H1 (cell line): ENCODE data around the gene ITM2B. TPM values are rescaled to one million over a fixed set of nuclear protein-coding genes. Genes with fewer than 3 reads are reported as not detected.

ENCODE experiments used
- CTCF ChIA-PET: fragments of 300-600 bp; sonication (Branson Sonifier 250); formaldehyde crosslinking; loops from one replicate; lab custom pipeline; 2021; ENCODE audit not compliant: partially characterized antibody; lab: Charles Lee
- POLR2A ChIA-PET: fragments of 300-600 bp; sonication (Branson Sonifier 250); formaldehyde crosslinking; loops from one replicate; lab custom pipeline; 2021; ENCODE audit warnings: inconsistent platforms; ENCODE audit not compliant: partially characterized antibody; lab: Charles Lee
- DNase-seq, 2 experiments: peaks; one replicate each; pipeline versions ENCODE4 v3.0.0 to v3.0.0-alpha.2; 2010 to 2022; ENCODE audit warnings: low spot score in 2 of 2, low read depth in 1 of 2, mixed read lengths in 1 of 2
- FAIRE-seq: peaks from 2 replicates; lab custom pipeline; 2011; peaks lifted over from hg19 to GRCh38; lab: Jason Lieb, UNC
- H2AFZ ChIP-seq: 2 replicates; pipeline ENCODE4 v1.8.1; 2012; ENCODE audit warnings: low read length, inconsistent platforms
- H2AK5ac ChIP-seq: 2 replicates; pipeline ENCODE4 v1.6.1; 2013; ENCODE audit warnings: low read depth, low read length
- H2BK120ac ChIP-seq: replicated peaks from 2 replicates; pipeline ENCODE3; 2013; ENCODE audit warnings: low read depth, low read length, inconsistent platforms
- H2BK12ac ChIP-seq: 2 replicates; pipeline ENCODE4 v1.6.1; 2013; ENCODE audit warnings: low read depth, low read length
- H2BK15ac ChIP-seq: 2 replicates; pipeline ENCODE4 v1.6.1; 2013; ENCODE audit warnings: low read length
- H2BK20ac ChIP-seq: 2 replicates; pipeline ENCODE4 v1.6.1; 2013; ENCODE audit warnings: low read length
- H2BK5ac ChIP-seq: 2 replicates; pipeline ENCODE4 v1.6.1; 2013; ENCODE audit warnings: low read depth, low read length
- H3K14ac ChIP-seq: 2 replicates; pipeline ENCODE4 v1.6.1; 2013; ENCODE audit warnings: inconsistent platforms; ENCODE audit not compliant: insufficient read length
- H3K18ac ChIP-seq: 2 replicates; pipeline ENCODE4 v1.6.1; 2013; ENCODE audit warnings: low read length; ENCODE audit errors: extremely low read depth
- H3K23ac ChIP-seq: 2 replicates; pipeline ENCODE4 v1.6.1; 2013; ENCODE audit warnings: inconsistent platforms; ENCODE audit not compliant: insufficient read length
- H3K23me2 ChIP-seq: 2 replicates; pipeline ENCODE4 v1.6.1; 2013; ENCODE audit warnings: low read depth, low read length
- H3K27ac ChIP-seq: 2 replicates; pipeline ENCODE4 v1.6.1; 2011; ENCODE audit warnings: low read depth, low read length, inconsistent platforms
- H3K27me3 ChIP-seq, 4 experiments: replicated peaks in 1 of 4; 1 replicate in 1 of 4; 2 replicates in 3 of 4; pipeline versions ENCODE4 v1.6.1 to v1.8.1; 2011 to 2013; ENCODE audit warnings: low read length in 3 of 4, mild to moderate bottlenecking in 3 of 4, inconsistent platforms in 2 of 4, mixed read lengths in 2 of 4, moderate library complexity in 1 of 4; ENCODE audit not compliant: control insufficient read depth in 3 of 4, insufficient read depth in 3 of 4; ENCODE audit errors: extremely low read depth in 1 of 4
- H3K36me3 ChIP-seq, 4 experiments: 2 replicates each; pipeline versions ENCODE4 v1.6.1 to v1.8.1; 2011 to 2013; ENCODE audit warnings: mild to moderate bottlenecking in 4 of 4, low read length in 3 of 4, moderate library complexity in 2 of 4, control low read depth in 1 of 4, inconsistent platforms in 1 of 4; ENCODE audit not compliant: insufficient read depth in 4 of 4, control insufficient read depth in 2 of 4
- H3K4ac ChIP-seq: replicated peaks from 2 replicates; pipeline ENCODE3; 2013; ENCODE audit warnings: low read length, low read depth, mixed read lengths, inconsistent platforms; ENCODE audit not compliant: insufficient read length
- H3K4me1 ChIP-seq, 4 experiments: replicated peaks in 1 of 4; 1 replicate in 1 of 4; 2 replicates in 3 of 4; pipeline versions ENCODE4 v1.6.1 to v1.8.1; 2011 to 2013; ENCODE audit warnings: low read length in 3 of 4, inconsistent platforms in 2 of 4, mixed read lengths in 1 of 4; ENCODE audit not compliant: insufficient read depth in 4 of 4, control insufficient read depth in 3 of 4
- H3K4me2 ChIP-seq, 2 experiments: 2 replicates each; pipeline versions ENCODE4 v1.6.1 to v1.8.1; 2011 to 2013; ENCODE audit warnings: low read depth in 2 of 2, low read length in 2 of 2, control low read depth in 1 of 2, inconsistent platforms in 1 of 2, mild to moderate bottlenecking in 1 of 2; ENCODE audit not compliant: insufficient read depth in 1 of 2
- H3K4me3 ChIP-seq, 4 experiments: fragments of 200-600, 300-600 bp in 1 of 4; sonication (generic), shearing (Covaris generic), sonication (Bioruptor Twin) in 1 of 4; 2 replicates each; pipeline versions ENCODE4 v1.5.1 to v1.8.1; 2011 to 2016; ENCODE audit warnings: low read length in 4 of 4, low read depth in 3 of 4, control low read depth in 2 of 4, inconsistent platforms in 2 of 4, mild to moderate bottlenecking in 2 of 4, mixed read lengths in 1 of 4, moderate library complexity in 1 of 4; ENCODE audit not compliant: insufficient read depth in 2 of 4; ENCODE audit errors: extremely low read depth in 1 of 4
- H3K56ac ChIP-seq: replicated peaks from 2 replicates; pipeline ENCODE3; 2013; ENCODE audit warnings: low read depth, mild to moderate bottlenecking, mixed read lengths, low read length, inconsistent platforms; ENCODE audit not compliant: insufficient read length
- H3K79me1 ChIP-seq: 2 replicates; pipeline ENCODE4 v1.6.1; 2013; ENCODE audit warnings: low read depth, low read length, control low read depth
- H3K79me2 ChIP-seq, 2 experiments: 2 replicates each; pipeline versions ENCODE4 v1.6.1 to v1.8.1; 2012 to 2013; ENCODE audit warnings: low read length in 2 of 2, mild to moderate bottlenecking in 2 of 2, inconsistent platforms in 1 of 2; ENCODE audit not compliant: insufficient read depth in 2 of 2, control insufficient read depth in 1 of 2
- H3K9ac ChIP-seq, 4 experiments: replicated peaks in 1 of 4; 1 replicate in 1 of 4; 2 replicates in 3 of 4; pipeline versions ENCODE4 v1.6.1 to v1.8.1; 2011 to 2013; ENCODE audit warnings: low read depth in 3 of 4, low read length in 3 of 4, control low read depth in 2 of 4, mild to moderate bottlenecking in 2 of 4, moderate library complexity in 2 of 4, inconsistent platforms in 1 of 4; ENCODE audit errors: extremely low read depth in 1 of 4
- H3K9me3 ChIP-seq, 2 experiments: 2 replicates each; pipeline versions ENCODE4 v1.6.1 to v1.8.1; 2012 to 2013; ENCODE audit warnings: mild to moderate bottlenecking in 2 of 2, moderate library complexity in 2 of 2, control low read depth in 1 of 2, inconsistent platforms in 1 of 2, low read depth in 1 of 2, low read length in 1 of 2, mixed read lengths in 1 of 2; ENCODE audit not compliant: insufficient read depth in 2 of 2
- H4K20me1 ChIP-seq, 2 experiments: replicated peaks in 1 of 2; 2 replicates each; pipeline versions ENCODE3 to v1.8.1; 2011 to 2013; ENCODE audit warnings: inconsistent platforms in 2 of 2, low read length in 2 of 2, mild to moderate bottlenecking in 1 of 2; ENCODE audit not compliant: insufficient read depth in 2 of 2, control insufficient read depth in 1 of 2
- H4K5ac ChIP-seq: 2 replicates; pipeline ENCODE4 v1.6.1; 2013; ENCODE audit warnings: low read length, low read depth, mixed read lengths, inconsistent platforms; ENCODE audit not compliant: insufficient read length
- H4K8ac ChIP-seq: 2 replicates; pipeline ENCODE4 v1.8.0; 2013; ENCODE audit warnings: mild to moderate bottlenecking, moderate library complexity, low read length, inconsistent platforms; ENCODE audit not compliant: insufficient read depth; ENCODE audit errors: extremely low read depth
- H4K91ac ChIP-seq: replicated peaks from 2 replicates; pipeline ENCODE3; 2013; ENCODE audit warnings: low read length, mixed read lengths, inconsistent platforms; ENCODE audit not compliant: insufficient read length
- BACH1 ChIP-seq: IDR thresholded peaks from 2 replicates; pipeline ENCODE4 v1.6.1; 2012; ENCODE audit warnings: low read length, improper control_type of control experiment
- BCL11A ChIP-seq, 2 experiments: IDR thresholded peaks; one replicate each; pipeline ENCODE4 v1.6.1; 2011; ENCODE audit warnings: low read depth in 2 of 2, low read length in 2 of 2, mild to moderate bottlenecking in 2 of 2
- CBX5 ChIP-seq: fragments of 300-800, 300-1000 bp; sonication (generic); IDR thresholded peaks from 2 replicates; pipeline ENCODE4 v1.7.1; 2016; ENCODE audit warnings: antibody characterized with exemption, low read length, low read depth
- CBX8 ChIP-seq: fragments of 300-800, 300-1000 bp; sonication (generic); IDR thresholded peaks from 2 replicates; pipeline ENCODE4 v1.7.1; 2016; ENCODE audit warnings: low read depth, low read length, borderline replicate concordance
- CHD1 ChIP-seq: IDR thresholded peaks from 2 replicates; pipeline ENCODE4 v1.6.1; 2012; ENCODE audit warnings: low read depth, low read length, improper control_type of control experiment
- HDAC6 ChIP-seq: IDR thresholded peaks from one replicate; pipeline ENCODE4 v1.7.1; 2012; ENCODE audit warnings: low read depth, mild to moderate bottlenecking, inconsistent platforms, low read length, moderate library complexity
- KDM5A ChIP-seq: fragments of 200-600 bp; IDR thresholded peaks from 2 replicates; pipeline ENCODE4 v1.7.1; 2012; ENCODE audit warnings: mild to moderate bottlenecking, low read length, inconsistent platforms, mixed read lengths
- MAFK ChIP-seq: IDR thresholded peaks from 2 replicates; pipeline ENCODE4 v1.6.1; 2012; ENCODE audit warnings: low read depth, mild to moderate bottlenecking, improper control_type of control experiment, low read length
- MAX ChIP-seq: IDR thresholded peaks from 2 replicates; pipeline ENCODE4 v1.6.1; 2012; ENCODE audit warnings: inconsistent platforms
- POLR2AphosphoS5 ChIP-seq: IDR thresholded peaks from 2 replicates; pipeline ENCODE4 v1.6.1; 2011; ENCODE audit warnings: low read depth, low read length
- RBBP5 ChIP-seq: IDR thresholded peaks from 2 replicates; pipeline ENCODE4 v1.7.1; 2012; ENCODE audit warnings: low read depth, mild to moderate bottlenecking, inconsistent platforms, low read length, moderate library complexity, borderline replicate concordance
- RNF2 ChIP-seq: fragments of 200-900, 300-1000 bp; sonication (generic); IDR thresholded peaks from 2 replicates; pipeline ENCODE4 v1.7.1; 2016; ENCODE audit warnings: borderline replicate concordance, low read depth, mild to moderate bottlenecking, antibody characterized with exemption, low read length; ENCODE audit not compliant: poor library complexity, severe bottlenecking; ENCODE audit errors: missing control alignments
- SRF ChIP-seq: IDR thresholded peaks from 2 replicates; pipeline ENCODE4 v1.6.1; 2011; ENCODE audit warnings: mild to moderate bottlenecking, low read depth, low read length, moderate library complexity
- SUZ12 ChIP-seq: fragments of 200-600 bp; sonication (generic); IDR thresholded peaks from 2 replicates; pipeline ENCODE4 v1.6.1; 2012; ENCODE audit warnings: mild to moderate bottlenecking, inconsistent platforms, low read length, moderate library complexity, mixed read lengths
- TBP ChIP-seq: IDR thresholded peaks from 2 replicates; pipeline ENCODE4 v1.6.1; 2011; ENCODE audit warnings: low read depth, low read length, improper control_type of control experiment
- WGBS, 2 experiments: shearing (Covaris generic) in 1 of 2; methylation state at CpG; one replicate each; pipeline versions ENCODE4 v1.1.6 to v1.1.7; 2013 to 2015; ENCODE audit warnings: low lambda C conversion rate in 2 of 2, mixed read lengths in 2 of 2, inconsistent platforms in 1 of 2, low coverage in 1 of 2, missing lambda C conversion rate in 1 of 2; ENCODE audit not compliant: insufficient replicate concordance in 2 of 2, insufficient coverage in 1 of 2, insufficient read length in 1 of 2; ENCODE audit errors: extremely low coverage in 1 of 2, missing lambda C conversion rate in 1 of 2; 5-methylcytosine and 5-hydroxymethylcytosine counted together
- polyA plus RNA-seq, 7 experiments: library from polyadenylated mRNA; depleted of rRNA in 3 of 7; stranded (reverse) in 5 of 7; unstranded in 2 of 7; fragments of >200 nt in 5 of 7; fragments of 200-250 nt in 2 of 7; gene quantifications; 1 replicate in 5 of 7; 2 replicates in 1 of 7; 4 replicates in 1 of 7; pipeline versions ENCODE4 v1.2.1 to v1.2.3, GENCODE V29; 2011 to 2013; ENCODE audit warnings: missing spikeins in 2 of 7, mixed read lengths in 2 of 7
- total RNA-seq: library from RNA; stranded (reverse); fragmentation: NEBNext Ultra II Directional; extraction: Animal tissue kit (Norgen Biotek cat#: 25700); gene quantifications from 2 replicates; pipeline ENCODE4 v1.2.1, GENCODE V29; 2021

Gene ITM2B
- total and polyA plus RNA-seq, 2 of the 8 experiments (the other 6 are each of a cell fraction or from before 2014, with no cell fraction given), result 132 to 184 TPM

- no peak overlapping the region for H3K4me3 ChIP-seq
- H3K4me1 ChIP-seq, result peaks cover 0 to 5% (median 1%) of the 10 kb centered on the region in 4 experiments; a peak in 2 of 7 replicates
- H3K56ac ChIP-seq, result no peak overlapping the region
- H3K27me3 ChIP-seq, result no peaks in the 10 kb centered on the region
- H3K14ac ChIP-seq, result no peak overlapping the region
- FAIRE-seq, result no peak
- TF ChIP-seq BCL11A (IDR thresholded peaks at IDR 0.05; ENCODE audit: low read depth in 2 of 2, low read length in 2 of 2) (no peak), RNF2 (no peak), HDAC6 (no peak), POLR2AphosphoS5 (no peak), RBBP5 (no peak), TBP (no peak), CBX8 (no peak), SRF (no peak), MAFK (no peak), CHD1 (no peak), CBX5 (no peak), SUZ12 (no peak), BACH1 (no peak), KDM5A (no peak), MAX (no peak)
- no peaks in the 10 kb centered on the region for H3K36me3 ChIP-seq
- ChIA-PET CTCF (interaction anchor here (0.5 to 1.2 kb wide), 3 partner anchors 31 to 584 kb away, joined by 3 to 4 read pairs (median 3); no protein-coding TSS in a partner anchor), POLR2A (interaction anchor here (0.7 kb wide), 1 partner anchor 13 kb away, joined by 3 read pairs; no protein-coding TSS in a partner anchor)
- H4K91ac ChIP-seq, result no peak overlapping the region
- no peaks in the 10 kb centered on the region for H3K9me3 ChIP-seq
- no peaks in the 10 kb centered on the region for H3K79me2 ChIP-seq
- no peak overlapping the region for H2BK12ac ChIP-seq
- no peak overlapping the region for H2BK15ac ChIP-seq
- no peak overlapping the region for H3K23ac ChIP-seq
- H3K23me2 ChIP-seq, result no peaks in the 10 kb centered on the region
- no peak overlapping the region for H3K4me2 ChIP-seq
- DNase-seq, result no peak
- no peak overlapping the region for H3K18ac ChIP-seq
- no peak overlapping the region for H2BK5ac ChIP-seq
- no peak overlapping the region for H4K8ac ChIP-seq
- H3K9ac ChIP-seq, result no peak overlapping the region
- no peaks in the 10 kb centered on the region for H4K20me1 ChIP-seq
- H2AK5ac ChIP-seq, result no peak overlapping the region
- 84% methylated on average over 4 of the region's 4 CpGs; no CpG with 5 or more reads in 1 of the 2 experiments for WGBS, 2 experiments
- no peak overlapping the region for H2BK20ac ChIP-seq
- no peak overlapping the region for H3K27ac ChIP-seq
- H3K4ac ChIP-seq, result no peak overlapping the region
- no peaks in the 10 kb centered on the region for H3K79me1 ChIP-seq
- no peak overlapping the region for H4K5ac ChIP-seq
- no peak overlapping the region for H2BK120ac ChIP-seq
- H2AFZ ChIP-seq, result no peak overlapping the region
These were observed 48.7 kb upstream of the ITM2B start for GRCh38 chr13:48184260-48184659.
